K562 (cell line): ENCODE results near the gene UBXN6. TPM values are rescaled to one million over a fixed set of nuclear protein-coding genes. Genes with fewer than 3 reads are reported as not detected.

Experiments
- CREM ChIP-seq: IDR thresholded peaks from 2 replicates; pipeline ENCODE4 v1.6.1; 2014; ENCODE audit warnings: antibody characterized with exemption, low read depth
- E2F3 ChIP-seq: fragments of 250-450 bp; sonication (Bioruptor Pico); IDR thresholded peaks from 2 replicates; pipeline ENCODE4 v1.4.0; 2020; ENCODE audit warnings: mild to moderate bottlenecking
- FOSL1 ChIP-seq: fragments of 200-800 bp; sonication (Bioruptor generic); conservative IDR thresholded peaks from 2 replicates; pipeline ENCODE4 v1.6.1; 2016; ENCODE audit warnings: missing genetic modification characterization, missing compliant biosample characterization
- HDGF ChIP-seq: fragments of 450-650 bp; IDR thresholded peaks from 2 replicates; pipeline ENCODE4 v1.6.1; 2016
- KLF6 ChIP-seq: fragments of 250-450 bp; sonication (Bioruptor Pico); IDR thresholded peaks from 2 replicates; pipeline ENCODE4 v1.4.0; 2020; ENCODE audit warnings: mild to moderate bottlenecking, moderate library complexity, borderline replicate concordance
- NCOA2 ChIP-seq, 2 experiments: fragments of 450-650 bp; IDR thresholded peaks; 2 replicates each; pipeline ENCODE4 v1.6.1; 2018; ENCODE audit warnings: mild to moderate bottlenecking in 2 of 2, moderate library complexity in 1 of 2; ENCODE audit not compliant: partially characterized antibody in 2 of 2
- NFE2L1 ChIP-seq: fragments of 450-650 bp; IDR thresholded peaks from 2 replicates; pipeline ENCODE4 v1.6.1; 2016; ENCODE audit warnings: missing genetic modification characterization, low read depth, mild to moderate bottlenecking, missing compliant biosample characterization, moderate library complexity, borderline replicate concordance
- RAD21 ChIP-seq, 2 experiments: fragments of 250-450 bp in 1 of 2; fragments of 450-650 bp in 1 of 2; sonication (Bioruptor Pico) in 1 of 2; formaldehyde crosslinking in 1 of 2; IDR thresholded peaks in 1 of 2; conservative IDR thresholded peaks in 1 of 2; 2 replicates each; pipeline versions ENCODE4 v1.4.0 to v1.8.0; 2020 to 2022; ENCODE audit warnings: mild to moderate bottlenecking in 2 of 2, moderate library complexity in 1 of 2
- polyA plus RNA-seq, 8 experiments: library from polyadenylated mRNA; depleted of rRNA in 4 of 8; stranded (reverse) in 5 of 8; unstranded in 3 of 8; fragments of >200 nt; fragmentation: Nextera tagmentation in 2 of 8; fragmentation: Illumina TruSeq in 1 of 8; extraction: Ambion mirVana in 2 of 8; extraction: Trizol in 1 of 8; gene quantifications; 2 replicates each; pipeline versions ENCODE4 v1.2.1 to v1.2.3, GENCODE V29; 2011 to 2014; ENCODE audit warnings: inconsistent platforms in 1 of 8, missing spikeins in 1 of 8
- total RNA-seq, 7 experiments: library from RNA; depleted of rRNA in 6 of 7; stranded (reverse); fragments of >200 nt in 6 of 7; fragmentation: Illumina TruSeq in 2 of 7; extraction: Trizol in 2 of 7; gene quantifications; 2 replicates each; pipeline versions ENCODE4 v1.2.1 to v1.2.3, GENCODE V29; 2011 to 2021; ENCODE audit warnings: low replicate concordance in 1 of 7
- TF ChIP-seq, protein P1 (sequence below), 3 experiments: fragments of 200-800 bp in 1 of 3; fragments of 250-450 bp in 1 of 3; fragments of 450-650 bp in 1 of 3; sonication (Bioruptor Pico) in 1 of 3; sonication (Bioruptor generic) in 1 of 3; formaldehyde crosslinking in 1 of 3; IDR thresholded peaks; 2 replicates each; pipeline versions ENCODE4 v1.6.1 to v1.8.0; 2016 to 2022; ENCODE audit warnings: mild to moderate bottlenecking in 2 of 3, missing genetic modification characterization in 2 of 3, missing compliant biosample characterization in 1 of 3, moderate library complexity in 1 of 3
- TF ChIP-seq, protein P2 (sequence below): sonication (generic); formaldehyde crosslinking; IDR thresholded peaks from 2 replicates; pipeline ENCODE4 v1.8.0; 2022; ENCODE audit warnings: missing genetic modification reagents, mild to moderate bottlenecking, borderline replicate concordance
- TF ChIP-seq, protein P3 (sequence below): IDR thresholded peaks from 2 replicates; pipeline ENCODE4 v1.6.1; 2012; ENCODE audit warnings: low read depth, low read length, improper control_type of control experiment, borderline replicate concordance
- TF ChIP-seq, protein P4 (sequence below), 3 experiments: IDR thresholded peaks in 2 of 3; conservative IDR thresholded peaks in 1 of 3; 2 replicates each; pipeline ENCODE4 v1.5.1; 2011 to 2012; ENCODE audit warnings: low read length in 3 of 3, mild to moderate bottlenecking in 3 of 3, control low read depth in 2 of 3, improper control_type of control experiment in 1 of 3, inconsistent platforms in 1 of 3, low read depth in 1 of 3, mixed read lengths in 1 of 3, moderate library complexity in 1 of 3; ENCODE audit not compliant: insufficient read depth in 2 of 3
- TF ChIP-seq, protein P5 (sequence below): IDR thresholded peaks from 3 replicates; pipeline ENCODE4 v1.6.1; 2011; ENCODE audit warnings: borderline replicate concordance, mild to moderate bottlenecking; ENCODE audit not compliant: insufficient read length, insufficient read depth
- TF ChIP-seq, protein P6 (sequence below): sonication (generic); formaldehyde crosslinking; IDR thresholded peaks from 2 replicates; pipeline ENCODE4 v1.8.0; 2022; ENCODE audit warnings: mild to moderate bottlenecking, missing genetic modification reagents

The UBXN6 gene
- total and polyA plus RNA-seq, 9 of the 15 experiments (the other 6 are each of a cell fraction or from before 2014, with no cell fraction given): 0.48 to 90.2 (median 29.5) TPM

DNA sequence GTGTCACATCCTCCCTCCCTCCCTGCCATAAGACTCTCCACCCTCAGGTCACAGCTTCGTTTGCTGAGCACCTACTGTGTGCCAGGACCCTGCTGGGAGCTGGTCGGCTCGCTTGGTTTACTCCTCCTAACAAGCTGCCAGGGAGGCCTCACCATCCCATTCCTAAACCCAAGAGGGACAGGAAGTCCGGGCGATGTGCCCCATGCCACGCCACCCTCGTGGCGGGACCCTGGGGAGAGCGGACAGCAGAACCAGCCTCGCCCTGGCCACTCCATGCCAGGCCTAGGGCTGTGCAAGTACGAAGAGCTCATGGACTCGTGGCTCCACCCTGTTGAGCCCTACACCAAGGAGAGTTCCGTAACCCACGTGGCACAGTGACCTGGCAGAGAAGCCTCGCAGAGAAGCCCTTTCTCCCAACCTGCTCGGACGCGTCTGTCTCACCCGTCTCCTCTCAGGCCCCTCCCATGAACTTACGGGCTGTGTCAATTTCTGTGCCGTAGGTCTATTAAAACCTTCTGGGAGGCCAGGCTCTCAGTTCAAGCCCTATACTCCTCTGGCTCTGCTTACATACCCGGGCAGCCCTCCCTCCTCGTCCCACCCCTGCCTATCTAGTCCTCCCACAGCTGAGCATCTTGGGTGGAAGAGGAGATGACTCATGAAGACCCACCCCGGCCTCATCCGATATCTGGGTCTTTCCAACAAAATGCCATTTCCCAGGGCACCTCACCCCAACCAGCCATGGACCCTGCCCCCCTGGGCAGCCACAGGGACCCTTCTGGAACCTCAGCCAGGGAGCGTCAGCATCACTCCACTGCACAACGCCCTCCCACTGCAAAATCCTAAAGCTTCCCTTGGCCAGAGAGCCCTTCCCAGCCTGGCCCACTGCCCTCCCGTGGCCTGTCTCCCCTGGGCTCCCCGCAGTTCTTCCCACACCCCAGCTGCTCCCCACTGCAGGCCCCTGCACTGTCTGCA, 2.6 kb downstream of the UBXN6 start (continued):
- TF ChIP-seq, protein P1, sequence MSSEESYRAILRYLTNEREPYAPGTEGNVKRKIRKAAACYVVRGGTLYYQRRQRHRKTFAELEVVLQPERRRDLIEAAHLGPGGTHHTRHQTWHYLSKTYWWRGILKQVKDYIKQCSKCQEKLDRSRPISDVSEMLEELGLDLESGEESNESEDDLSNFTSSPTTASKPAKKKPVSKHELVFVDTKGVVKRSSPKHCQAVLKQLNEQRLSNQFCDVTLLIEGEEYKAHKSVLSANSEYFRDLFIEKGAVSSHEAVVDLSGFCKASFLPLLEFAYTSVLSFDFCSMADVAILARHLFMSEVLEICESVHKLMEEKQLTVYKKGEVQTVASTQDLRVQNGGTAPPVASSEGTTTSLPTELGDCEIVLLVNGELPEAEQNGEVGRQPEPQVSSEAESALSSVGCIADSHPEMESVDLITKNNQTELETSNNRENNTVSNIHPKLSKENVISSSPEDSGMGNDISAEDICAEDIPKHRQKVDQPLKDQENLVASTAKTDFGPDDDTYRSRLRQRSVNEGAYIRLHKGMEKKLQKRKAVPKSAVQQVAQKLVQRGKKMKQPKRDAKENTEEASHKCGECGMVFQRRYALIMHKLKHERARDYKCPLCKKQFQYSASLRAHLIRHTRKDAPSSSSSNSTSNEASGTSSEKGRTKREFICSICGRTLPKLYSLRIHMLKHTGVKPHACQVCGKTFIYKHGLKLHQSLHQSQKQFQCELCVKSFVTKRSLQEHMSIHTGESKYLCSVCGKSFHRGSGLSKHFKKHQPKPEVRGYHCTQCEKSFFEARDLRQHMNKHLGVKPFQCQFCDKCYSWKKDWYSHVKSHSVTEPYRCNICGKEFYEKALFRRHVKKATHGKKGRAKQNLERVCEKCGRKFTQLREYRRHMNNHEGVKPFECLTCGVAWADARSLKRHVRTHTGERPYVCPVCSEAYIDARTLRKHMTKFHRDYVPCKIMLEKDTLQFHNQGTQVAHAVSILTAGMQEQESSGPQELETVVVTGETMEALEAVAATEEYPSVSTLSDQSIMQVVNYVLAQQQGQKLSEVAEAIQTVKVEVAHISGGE (CRISPR knock-in tag; IDR thresholded peaks at IDR 0.05): no peak
- TF ChIP-seq, protein P2, sequence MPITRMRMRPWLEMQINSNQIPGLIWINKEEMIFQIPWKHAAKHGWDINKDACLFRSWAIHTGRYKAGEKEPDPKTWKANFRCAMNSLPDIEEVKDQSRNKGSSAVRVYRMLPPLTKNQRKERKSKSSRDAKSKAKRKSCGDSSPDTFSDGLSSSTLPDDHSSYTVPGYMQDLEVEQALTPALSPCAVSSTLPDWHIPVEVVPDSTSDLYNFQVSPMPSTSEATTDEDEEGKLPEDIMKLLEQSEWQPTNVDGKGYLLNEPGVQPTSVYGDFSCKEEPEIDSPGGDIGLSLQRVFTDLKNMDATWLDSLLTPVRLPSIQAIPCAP (CRISPR knock-in tag): no peak
- TF ChIP-seq, protein P3, sequence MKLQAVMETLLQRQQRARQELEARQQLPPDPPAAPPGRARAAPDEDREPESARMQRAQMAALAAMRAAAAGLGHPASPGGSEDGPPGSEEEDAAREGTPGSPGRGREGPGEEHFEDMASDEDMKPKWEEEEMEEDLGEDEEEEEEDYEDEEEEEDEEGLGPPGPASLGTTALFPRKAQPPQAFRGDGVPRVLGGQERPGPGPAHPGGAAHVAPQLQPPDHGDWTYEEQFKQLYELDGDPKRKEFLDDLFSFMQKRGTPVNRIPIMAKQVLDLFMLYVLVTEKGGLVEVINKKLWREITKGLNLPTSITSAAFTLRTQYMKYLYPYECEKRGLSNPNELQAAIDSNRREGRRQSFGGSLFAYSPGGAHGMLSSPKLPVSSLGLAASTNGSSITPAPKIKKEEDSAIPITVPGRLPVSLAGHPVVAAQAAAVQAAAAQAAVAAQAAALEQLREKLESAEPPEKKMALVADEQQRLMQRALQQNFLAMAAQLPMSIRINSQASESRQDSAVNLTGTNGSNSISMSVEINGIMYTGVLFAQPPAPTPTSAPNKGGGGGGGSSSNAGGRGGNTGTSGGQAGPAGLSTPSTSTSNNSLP: no peak
- TF ChIP-seq NFE2L1: no peak
- no peak for TF ChIP-seq NCOA2 (IDR thresholded peaks at IDR 0.05; ENCODE audit: partially characterized antibody in 2 of 2)
- TF ChIP-seq RAD21 (CRISPR knock-in tag; conservative IDR thresholded peaks at IDR 0.05 in 1 of 2, IDR thresholded peaks at IDR 0.05 in 1 of 2): no peak
- TF ChIP-seq FOSL1 (tag): peak; percentile 87
- no peak for TF ChIP-seq E2F3 (CRISPR knock-in tag)
- TF ChIP-seq, protein P4, sequence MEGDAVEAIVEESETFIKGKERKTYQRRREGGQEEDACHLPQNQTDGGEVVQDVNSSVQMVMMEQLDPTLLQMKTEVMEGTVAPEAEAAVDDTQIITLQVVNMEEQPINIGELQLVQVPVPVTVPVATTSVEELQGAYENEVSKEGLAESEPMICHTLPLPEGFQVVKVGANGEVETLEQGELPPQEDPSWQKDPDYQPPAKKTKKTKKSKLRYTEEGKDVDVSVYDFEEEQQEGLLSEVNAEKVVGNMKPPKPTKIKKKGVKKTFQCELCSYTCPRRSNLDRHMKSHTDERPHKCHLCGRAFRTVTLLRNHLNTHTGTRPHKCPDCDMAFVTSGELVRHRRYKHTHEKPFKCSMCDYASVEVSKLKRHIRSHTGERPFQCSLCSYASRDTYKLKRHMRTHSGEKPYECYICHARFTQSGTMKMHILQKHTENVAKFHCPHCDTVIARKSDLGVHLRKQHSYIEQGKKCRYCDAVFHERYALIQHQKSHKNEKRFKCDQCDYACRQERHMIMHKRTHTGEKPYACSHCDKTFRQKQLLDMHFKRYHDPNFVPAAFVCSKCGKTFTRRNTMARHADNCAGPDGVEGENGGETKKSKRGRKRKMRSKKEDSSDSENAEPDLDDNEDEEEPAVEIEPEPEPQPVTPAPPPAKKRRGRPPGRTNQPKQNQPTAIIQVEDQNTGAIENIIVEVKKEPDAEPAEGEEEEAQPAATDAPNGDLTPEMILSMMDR (IDR thresholded peaks at IDR 0.05 in 2 of 3, conservative IDR thresholded peaks at IDR 0.05 in 1 of 3; ENCODE audit: insufficient read depth in 2 of 3, low read depth in 1 of 3, low read length in 3 of 3): no peak
- 0 out of 2 replicates have a peak, but pooled peaks have one; percentile 28 for TF ChIP-seq CREM
- TF ChIP-seq KLF6 (CRISPR knock-in tag): no peak
- TF ChIP-seq, protein P5, sequence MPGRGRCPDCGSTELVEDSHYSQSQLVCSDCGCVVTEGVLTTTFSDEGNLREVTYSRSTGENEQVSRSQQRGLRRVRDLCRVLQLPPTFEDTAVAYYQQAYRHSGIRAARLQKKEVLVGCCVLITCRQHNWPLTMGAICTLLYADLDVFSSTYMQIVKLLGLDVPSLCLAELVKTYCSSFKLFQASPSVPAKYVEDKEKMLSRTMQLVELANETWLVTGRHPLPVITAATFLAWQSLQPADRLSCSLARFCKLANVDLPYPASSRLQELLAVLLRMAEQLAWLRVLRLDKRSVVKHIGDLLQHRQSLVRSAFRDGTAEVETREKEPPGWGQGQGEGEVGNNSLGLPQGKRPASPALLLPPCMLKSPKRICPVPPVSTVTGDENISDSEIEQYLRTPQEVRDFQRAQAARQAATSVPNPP: no peak
- no peak for TF ChIP-seq HDGF
- TF ChIP-seq, protein P6, sequence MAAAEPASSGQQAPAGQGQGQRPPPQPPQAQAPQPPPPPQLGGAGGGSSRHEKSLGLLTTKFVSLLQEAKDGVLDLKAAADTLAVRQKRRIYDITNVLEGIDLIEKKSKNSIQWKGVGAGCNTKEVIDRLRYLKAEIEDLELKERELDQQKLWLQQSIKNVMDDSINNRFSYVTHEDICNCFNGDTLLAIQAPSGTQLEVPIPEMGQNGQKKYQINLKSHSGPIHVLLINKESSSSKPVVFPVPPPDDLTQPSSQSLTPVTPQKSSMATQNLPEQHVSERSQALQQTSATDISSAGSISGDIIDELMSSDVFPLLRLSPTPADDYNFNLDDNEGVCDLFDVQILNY (CRISPR knock-in tag): no peak
